GM12891 (cell line): Measurements from ENCODE around the gene FBXO22.
"Not testable (repeated sequence)": the region's sequence is repeated elsewhere in the genome, so short reads cannot be mapped to it uniquely, and the experiment has no call there.

Source experiments
- POLR2A ChIP-seq: IDR thresholded peaks from 2 replicates; pipeline ENCODE4 v1.6.1; 2011; ENCODE audit warnings: low read depth, low read length, control low read depth
- TAF1 ChIP-seq: IDR thresholded peaks from 2 replicates; pipeline ENCODE4 v1.6.1; 2011; ENCODE audit warnings: low read depth, low read length, control low read depth

GRCh38 chr15:75871589-75871988 lies 32.1 kb upstream of the FBXO22 start:
- TF ChIP-seq POLR2A, TAF1: not testable (repeated sequence)
